Ishikawa (cell line): Measurements from ENCODE around the gene SVBP.

Experiments used
- FOXM1 ChIP-seq: IDR thresholded peaks from 2 replicates; pipeline ENCODE4 v1.6.1; 2012; ENCODE audit warnings: low read depth, borderline replicate concordance
- NFIC ChIP-seq: IDR thresholded peaks from 2 replicates; pipeline ENCODE4 v1.6.1; 2012
- TF ChIP-seq, protein P1 (sequence below): IDR thresholded peaks from 2 replicates; pipeline ENCODE4 v1.6.1; 2012

- no peak for TF ChIP-seq NFIC
- TF ChIP-seq, protein P1, sequence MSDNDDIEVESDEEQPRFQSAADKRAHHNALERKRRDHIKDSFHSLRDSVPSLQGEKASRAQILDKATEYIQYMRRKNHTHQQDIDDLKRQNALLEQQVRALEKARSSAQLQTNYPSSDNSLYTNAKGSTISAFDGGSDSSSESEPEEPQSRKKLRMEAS: no peak
- no peak for TF ChIP-seq FOXM1
Measured at GRCh38 chr1:42777852-42778251, 39.3 kb downstream of the SVBP start.
